ENCODE results near the gene CDH13.

Gene CDH13

GRCh38 chr16:83051451-83051850 lies 424.7 kb downstream of the CDH13 start:
- TF ChIP-seq ZFX (IDR thresholded peaks at IDR 0.05; ENCODE audit: borderline replicate concordance) (no peak), CTCF (IDR thresholded peaks at IDR 0.05) (no peak)

GRCh38 chr16:83054283-83054682 lies 427.5 kb downstream of the CDH13 start:
- TF ChIP-seq CTCF (IDR thresholded peaks at IDR 0.05) (no peak), ZFX (IDR thresholded peaks at IDR 0.05; ENCODE audit: borderline replicate concordance) (no peak)
- H3K27ac ChIP-seq: no peak overlapping the region

More at GRCh38 chr16:83051451-83051850, 424.7 kb downstream of the CDH13 start:
- no peak overlapping the region for H3K27ac ChIP-seq

GRCh38 chr16:83058376-83058775 lies 431.6 kb downstream of the CDH13 start:
- H3K27ac ChIP-seq: no peak overlapping the region

GRCh38 chr16:83059237-83059636 lies 432.5 kb downstream of the CDH13 start:
- TF ChIP-seq ZFX (IDR thresholded peaks at IDR 0.05; ENCODE audit: borderline replicate concordance) (no peak), CTCF (IDR thresholded peaks at IDR 0.05) (no peak)
- H3K27ac ChIP-seq: no peak overlapping the region

More at GRCh38 chr16:83058376-83058775, 431.6 kb downstream of the CDH13 start:
- no peak for TF ChIP-seq ZFX (IDR thresholded peaks at IDR 0.05; ENCODE audit: borderline replicate concordance)
- TF ChIP-seq CTCF (IDR thresholded peaks at IDR 0.05): no peak

- H3K27ac ChIP-seq: no peak overlapping the region
- TF ChIP-seq ZFX (IDR thresholded peaks at IDR 0.05; ENCODE audit: borderline replicate concordance): no peak
- TF ChIP-seq CTCF (IDR thresholded peaks at IDR 0.05): no peak
These were observed 439.2 kb downstream of the CDH13 start for GRCh38 chr16:83066011-83066410.

- no peak for TF ChIP-seq CTCF (IDR thresholded peaks at IDR 0.05)
- TF ChIP-seq ZFX (IDR thresholded peaks at IDR 0.05; ENCODE audit: borderline replicate concordance): no peak
- H3K27ac ChIP-seq: no peak overlapping the region
These were observed 440.1 kb downstream of the CDH13 start for GRCh38 chr16:83066881-83067280.

- no peak for TF ChIP-seq ZFX (IDR thresholded peaks at IDR 0.05; ENCODE audit: borderline replicate concordance)
These were observed 441.9 kb downstream of the CDH13 start for GRCh38 chr16:83068686-83069085.

More at GRCh38 chr16:83068686-83069085, 441.9 kb downstream of the CDH13 start:
- H3K27ac ChIP-seq: no peak overlapping the region
